H1 (cell line): ENCODE measurements around the gene TRHDE. TPM values are rescaled to one million over a fixed set of nuclear protein-coding genes. Genes with fewer than 3 reads are reported as not detected.

ENCODE experiments used
- ASH2L ChIP-seq: fragments of 200-600, 300-600 bp; sonication (generic); IDR thresholded peaks from one replicate; pipeline ENCODE4 v1.7.1; 2017; ENCODE audit warnings: low read length
- CEBPB ChIP-seq: IDR thresholded peaks from 2 replicates; pipeline ENCODE4 v1.6.1; 2012; ENCODE audit warnings: low read depth, low read length
- CHD1 ChIP-seq: IDR thresholded peaks from 2 replicates; pipeline ENCODE4 v1.6.1; 2012; ENCODE audit warnings: low read depth, low read length, improper control_type of control experiment
- EZH2 ChIP-seq: fragments of 200-600 bp; sonication (generic); IDR thresholded peaks from 2 replicates; pipeline ENCODE4 v1.7.1; 2012; ENCODE audit warnings: low read depth, mild to moderate bottlenecking, moderate library complexity, low read length, inconsistent platforms; ENCODE audit not compliant: severe bottlenecking
- MAFK ChIP-seq: IDR thresholded peaks from 2 replicates; pipeline ENCODE4 v1.6.1; 2012; ENCODE audit warnings: low read depth, mild to moderate bottlenecking, improper control_type of control experiment, low read length
- RAD21 ChIP-seq, 2 experiments: IDR thresholded peaks in 1 of 2; conservative IDR thresholded peaks in 1 of 2; 2 replicates each; pipeline ENCODE4 v1.6.1; 2011; ENCODE audit warnings: low read depth in 2 of 2, low read length in 2 of 2, improper control_type of control experiment in 1 of 2, inconsistent platforms in 1 of 2, mild to moderate bottlenecking in 1 of 2, moderate library complexity in 1 of 2
- polyA plus RNA-seq, 7 experiments: library from polyadenylated mRNA; depleted of rRNA in 3 of 7; stranded (reverse) in 5 of 7; unstranded in 2 of 7; fragments of >200 nt in 5 of 7; fragments of 200-250 nt in 2 of 7; gene quantifications; 1 replicate in 5 of 7; 2 replicates in 1 of 7; 4 replicates in 1 of 7; pipeline versions ENCODE4 v1.2.1 to v1.2.3, GENCODE V29; 2011 to 2013; ENCODE audit warnings: missing spikeins in 2 of 7, mixed read lengths in 2 of 7
- total RNA-seq: library from RNA; stranded (reverse); fragmentation: NEBNext Ultra II Directional; extraction: Animal tissue kit (Norgen Biotek cat#: 25700); gene quantifications from 2 replicates; pipeline ENCODE4 v1.2.1, GENCODE V29; 2021
- TF ChIP-seq, protein P1 (sequence below): fragments of 300-600 bp; sonication (generic); IDR thresholded peaks from 2 replicates; pipeline ENCODE4 v1.7.1; 2012; ENCODE audit warnings: low read length, moderate library complexity, mild to moderate bottlenecking, inconsistent platforms; ENCODE audit not compliant: insufficient replicate concordance
- TF ChIP-seq, protein P2 (sequence below): IDR thresholded peaks from 2 replicates; pipeline ENCODE4 v1.6.1; 2011; ENCODE audit warnings: low read length, improper control_type of control experiment
- TF ChIP-seq, protein P3 (sequence below): IDR thresholded peaks from 2 replicates; pipeline ENCODE4 v1.6.1; 2012; ENCODE audit warnings: inconsistent platforms
- TF ChIP-seq, protein P4 (sequence below): IDR thresholded peaks from 2 replicates; pipeline ENCODE4 v1.6.1; 2012; ENCODE audit warnings: inconsistent platforms

The TRHDE gene
- total and polyA plus RNA-seq, 2 of the 8 experiments (the other 6 are each of a cell fraction or from before 2014, with no cell fraction given): 1.3 to 5.0 TPM

DNA sequence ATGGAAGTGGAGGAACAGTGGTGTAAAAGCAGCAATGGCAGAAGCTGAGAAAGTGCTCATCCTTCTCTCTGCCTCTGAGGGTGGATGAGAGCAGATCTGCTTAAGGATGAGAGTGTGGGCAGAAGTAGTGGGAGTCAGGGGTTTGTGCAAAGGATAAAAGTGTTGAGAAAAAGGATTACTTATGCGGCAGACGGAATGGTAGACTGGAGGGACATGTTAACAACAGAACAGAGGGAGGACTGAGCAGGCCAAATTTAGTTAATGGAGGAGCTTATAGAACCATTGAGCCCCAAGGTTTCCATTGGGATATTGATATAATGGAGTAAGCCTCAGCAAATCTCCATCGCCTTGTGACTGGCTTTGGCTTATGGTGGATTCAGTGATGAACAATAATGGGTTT is 25.5 kb downstream of the TRHDE start (continued):
- TF ChIP-seq, protein P1, sequence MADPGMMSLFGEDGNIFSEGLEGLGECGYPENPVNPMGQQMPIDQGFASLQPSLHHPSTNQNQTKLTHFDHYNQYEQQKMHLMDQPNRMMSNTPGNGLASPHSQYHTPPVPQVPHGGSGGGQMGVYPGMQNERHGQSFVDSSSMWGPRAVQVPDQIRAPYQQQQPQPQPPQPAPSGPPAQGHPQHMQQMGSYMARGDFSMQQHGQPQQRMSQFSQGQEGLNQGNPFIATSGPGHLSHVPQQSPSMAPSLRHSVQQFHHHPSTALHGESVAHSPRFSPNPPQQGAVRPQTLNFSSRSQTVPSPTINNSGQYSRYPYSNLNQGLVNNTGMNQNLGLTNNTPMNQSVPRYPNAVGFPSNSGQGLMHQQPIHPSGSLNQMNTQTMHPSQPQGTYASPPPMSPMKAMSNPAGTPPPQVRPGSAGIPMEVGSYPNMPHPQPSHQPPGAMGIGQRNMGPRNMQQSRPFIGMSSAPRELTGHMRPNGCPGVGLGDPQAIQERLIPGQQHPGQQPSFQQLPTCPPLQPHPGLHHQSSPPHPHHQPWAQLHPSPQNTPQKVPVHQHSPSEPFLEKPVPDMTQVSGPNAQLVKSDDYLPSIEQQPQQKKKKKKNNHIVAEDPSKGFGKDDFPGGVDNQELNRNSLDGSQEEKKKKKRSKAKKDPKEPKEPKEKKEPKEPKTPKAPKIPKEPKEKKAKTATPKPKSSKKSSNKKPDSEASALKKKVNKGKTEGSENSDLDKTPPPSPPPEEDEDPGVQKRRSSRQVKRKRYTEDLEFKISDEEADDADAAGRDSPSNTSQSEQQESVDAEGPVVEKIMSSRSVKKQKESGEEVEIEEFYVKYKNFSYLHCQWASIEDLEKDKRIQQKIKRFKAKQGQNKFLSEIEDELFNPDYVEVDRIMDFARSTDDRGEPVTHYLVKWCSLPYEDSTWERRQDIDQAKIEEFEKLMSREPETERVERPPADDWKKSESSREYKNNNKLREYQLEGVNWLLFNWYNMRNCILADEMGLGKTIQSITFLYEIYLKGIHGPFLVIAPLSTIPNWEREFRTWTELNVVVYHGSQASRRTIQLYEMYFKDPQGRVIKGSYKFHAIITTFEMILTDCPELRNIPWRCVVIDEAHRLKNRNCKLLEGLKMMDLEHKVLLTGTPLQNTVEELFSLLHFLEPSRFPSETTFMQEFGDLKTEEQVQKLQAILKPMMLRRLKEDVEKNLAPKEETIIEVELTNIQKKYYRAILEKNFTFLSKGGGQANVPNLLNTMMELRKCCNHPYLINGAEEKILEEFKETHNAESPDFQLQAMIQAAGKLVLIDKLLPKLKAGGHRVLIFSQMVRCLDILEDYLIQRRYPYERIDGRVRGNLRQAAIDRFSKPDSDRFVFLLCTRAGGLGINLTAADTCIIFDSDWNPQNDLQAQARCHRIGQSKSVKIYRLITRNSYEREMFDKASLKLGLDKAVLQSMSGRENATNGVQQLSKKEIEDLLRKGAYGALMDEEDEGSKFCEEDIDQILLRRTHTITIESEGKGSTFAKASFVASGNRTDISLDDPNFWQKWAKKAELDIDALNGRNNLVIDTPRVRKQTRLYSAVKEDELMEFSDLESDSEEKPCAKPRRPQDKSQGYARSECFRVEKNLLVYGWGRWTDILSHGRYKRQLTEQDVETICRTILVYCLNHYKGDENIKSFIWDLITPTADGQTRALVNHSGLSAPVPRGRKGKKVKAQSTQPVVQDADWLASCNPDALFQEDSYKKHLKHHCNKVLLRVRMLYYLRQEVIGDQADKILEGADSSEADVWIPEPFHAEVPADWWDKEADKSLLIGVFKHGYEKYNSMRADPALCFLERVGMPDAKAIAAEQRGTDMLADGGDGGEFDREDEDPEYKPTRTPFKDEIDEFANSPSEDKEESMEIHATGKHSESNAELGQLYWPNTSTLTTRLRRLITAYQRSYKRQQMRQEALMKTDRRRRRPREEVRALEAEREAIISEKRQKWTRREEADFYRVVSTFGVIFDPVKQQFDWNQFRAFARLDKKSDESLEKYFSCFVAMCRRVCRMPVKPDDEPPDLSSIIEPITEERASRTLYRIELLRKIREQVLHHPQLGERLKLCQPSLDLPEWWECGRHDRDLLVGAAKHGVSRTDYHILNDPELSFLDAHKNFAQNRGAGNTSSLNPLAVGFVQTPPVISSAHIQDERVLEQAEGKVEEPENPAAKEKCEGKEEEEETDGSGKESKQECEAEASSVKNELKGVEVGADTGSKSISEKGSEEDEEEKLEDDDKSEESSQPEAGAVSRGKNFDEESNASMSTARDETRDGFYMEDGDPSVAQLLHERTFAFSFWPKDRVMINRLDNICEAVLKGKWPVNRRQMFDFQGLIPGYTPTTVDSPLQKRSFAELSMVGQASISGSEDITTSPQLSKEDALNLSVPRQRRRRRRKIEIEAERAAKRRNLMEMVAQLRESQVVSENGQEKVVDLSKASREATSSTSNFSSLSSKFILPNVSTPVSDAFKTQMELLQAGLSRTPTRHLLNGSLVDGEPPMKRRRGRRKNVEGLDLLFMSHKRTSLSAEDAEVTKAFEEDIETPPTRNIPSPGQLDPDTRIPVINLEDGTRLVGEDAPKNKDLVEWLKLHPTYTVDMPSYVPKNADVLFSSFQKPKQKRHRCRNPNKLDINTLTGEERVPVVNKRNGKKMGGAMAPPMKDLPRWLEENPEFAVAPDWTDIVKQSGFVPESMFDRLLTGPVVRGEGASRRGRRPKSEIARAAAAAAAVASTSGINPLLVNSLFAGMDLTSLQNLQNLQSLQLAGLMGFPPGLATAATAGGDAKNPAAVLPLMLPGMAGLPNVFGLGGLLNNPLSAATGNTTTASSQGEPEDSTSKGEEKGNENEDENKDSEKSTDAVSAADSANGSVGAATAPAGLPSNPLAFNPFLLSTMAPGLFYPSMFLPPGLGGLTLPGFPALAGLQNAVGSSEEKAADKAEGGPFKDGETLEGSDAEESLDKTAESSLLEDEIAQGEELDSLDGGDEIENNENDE: no peak
- TF ChIP-seq, protein P2, sequence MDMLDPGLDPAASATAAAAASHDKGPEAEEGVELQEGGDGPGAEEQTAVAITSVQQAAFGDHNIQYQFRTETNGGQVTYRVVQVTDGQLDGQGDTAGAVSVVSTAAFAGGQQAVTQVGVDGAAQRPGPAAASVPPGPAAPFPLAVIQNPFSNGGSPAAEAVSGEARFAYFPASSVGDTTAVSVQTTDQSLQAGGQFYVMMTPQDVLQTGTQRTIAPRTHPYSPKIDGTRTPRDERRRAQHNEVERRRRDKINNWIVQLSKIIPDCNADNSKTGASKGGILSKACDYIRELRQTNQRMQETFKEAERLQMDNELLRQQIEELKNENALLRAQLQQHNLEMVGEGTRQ: no peak
- no peak for TF ChIP-seq CEBPB
- TF ChIP-seq EZH2: no peak
- TF ChIP-seq, protein P3, sequence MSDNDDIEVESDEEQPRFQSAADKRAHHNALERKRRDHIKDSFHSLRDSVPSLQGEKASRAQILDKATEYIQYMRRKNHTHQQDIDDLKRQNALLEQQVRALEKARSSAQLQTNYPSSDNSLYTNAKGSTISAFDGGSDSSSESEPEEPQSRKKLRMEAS: no peak
- no peak for TF ChIP-seq MAFK
- TF ChIP-seq CHD1: no peak
- no peak for TF ChIP-seq RAD21 (IDR thresholded peaks at IDR 0.05 in 1 of 2, conservative IDR thresholded peaks at IDR 0.05 in 1 of 2; ENCODE audit: low read depth in 2 of 2, low read length in 2 of 2)
- no peak for TF ChIP-seq ASH2L
- TF ChIP-seq, protein P4, sequence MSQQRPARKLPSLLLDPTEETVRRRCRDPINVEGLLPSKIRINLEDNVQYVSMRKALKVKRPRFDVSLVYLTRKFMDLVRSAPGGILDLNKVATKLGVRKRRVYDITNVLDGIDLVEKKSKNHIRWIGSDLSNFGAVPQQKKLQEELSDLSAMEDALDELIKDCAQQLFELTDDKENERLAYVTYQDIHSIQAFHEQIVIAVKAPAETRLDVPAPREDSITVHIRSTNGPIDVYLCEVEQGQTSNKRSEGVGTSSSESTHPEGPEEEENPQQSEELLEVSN: no peak
